ENCODE results near the gene EYA2.

EYA2 gene

GRCh38 chr20:46981184-46981583 is 86.5 kb downstream of the EYA2 start:
- no peak for DNase-seq

- DNase-seq, result no peak
These were observed 88.8 kb downstream of the EYA2 start for GRCh38 chr20:46983466-46983865.

GRCh38 chr20:46984405-46984804 is 89.8 kb downstream of the EYA2 start:
- DNase-seq, result no peak

DNA sequence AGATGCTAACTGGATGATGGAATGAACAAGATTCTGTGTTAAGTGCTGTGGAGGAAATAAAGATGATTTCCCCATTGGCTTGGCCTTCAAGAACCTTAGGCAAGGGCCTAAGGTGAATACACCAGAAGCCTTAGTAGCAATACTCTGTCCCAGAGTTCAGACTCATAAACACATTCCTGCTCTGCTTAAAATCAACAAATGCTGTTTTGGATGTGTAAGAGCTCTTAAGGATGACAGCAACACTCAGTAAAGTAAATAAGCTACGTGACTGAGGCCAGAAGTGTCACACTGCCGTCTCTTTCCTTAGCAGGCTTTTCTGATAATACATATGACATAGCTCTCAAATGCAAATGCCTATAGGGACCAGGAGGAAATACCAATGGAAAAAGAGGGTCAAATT is 90.6 kb downstream of the EYA2 start:
- DNase-seq, result no peak

DNA sequence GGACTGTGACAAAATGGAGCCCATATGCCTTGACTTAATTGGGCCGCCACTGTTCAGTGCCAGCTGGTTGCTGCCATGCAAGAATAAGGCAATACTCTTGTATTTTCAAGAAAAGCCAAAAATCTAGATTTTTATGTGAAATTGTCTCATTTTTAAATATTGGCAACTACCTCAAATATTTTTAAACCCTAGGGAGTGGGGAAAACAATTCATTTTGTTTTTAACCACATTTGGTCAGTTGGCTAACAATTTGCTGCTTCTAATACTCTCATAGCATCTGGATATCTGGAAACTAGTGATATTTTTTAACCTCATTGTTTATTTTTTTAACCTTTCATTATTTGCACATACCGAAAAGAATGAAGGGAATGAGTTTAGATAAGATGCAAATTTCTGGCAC is 91.0 kb downstream of the EYA2 start:
- no peak for DNase-seq

DNA sequence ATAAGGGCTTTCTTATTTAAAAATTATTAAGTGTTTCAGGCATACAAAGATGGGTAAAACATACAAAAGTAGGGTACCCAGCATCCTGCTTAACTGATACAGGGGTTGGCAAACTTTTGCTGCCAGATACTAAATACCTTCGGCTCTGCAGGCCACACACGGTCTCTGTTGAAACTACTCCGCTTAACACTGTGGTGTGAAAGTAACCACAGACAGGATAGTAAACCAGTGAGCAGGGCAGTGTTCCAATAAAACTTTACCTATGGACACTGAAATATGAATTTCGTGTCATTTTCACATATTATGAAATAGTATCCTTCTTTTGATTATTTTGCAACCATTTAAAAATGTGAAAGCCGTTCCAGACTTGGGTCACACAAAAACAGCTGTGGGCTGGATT is 92.4 kb downstream of the EYA2 start:
- DNase-seq, result no peak

DNA sequence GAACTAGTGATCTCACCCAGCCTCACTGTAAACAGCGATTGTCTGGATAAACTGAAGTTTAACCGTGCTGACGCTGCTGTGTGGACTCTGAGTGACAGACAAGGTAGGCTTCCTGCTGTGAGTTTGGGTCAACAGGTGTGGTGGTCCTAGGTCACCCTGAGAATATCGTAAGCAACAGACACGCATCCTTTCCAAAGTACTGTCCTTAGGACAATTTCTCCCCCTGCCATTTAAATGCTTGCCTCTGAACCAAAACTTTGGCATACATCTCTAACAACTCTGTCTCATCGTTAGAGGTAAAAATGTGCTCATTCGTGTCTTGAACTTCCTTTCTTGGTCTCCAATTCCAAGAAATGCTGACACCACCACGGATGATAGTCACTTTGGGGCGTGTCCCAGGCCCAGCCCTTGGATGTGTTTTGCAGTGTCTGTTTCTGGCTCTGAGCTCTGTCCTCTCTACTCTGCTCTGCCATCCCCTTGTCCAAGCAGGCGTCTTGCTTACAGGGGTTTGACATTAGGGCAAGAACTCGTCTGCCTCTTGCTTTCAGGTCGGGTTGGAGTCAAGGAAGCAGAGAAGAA is 95.5 kb downstream of the EYA2 start:
- DNase-seq, result no peak

- DNase-seq, result no peak
These were observed 96.0 kb downstream of the EYA2 start for GRCh38 chr20:46990596-46991104.

DNA sequence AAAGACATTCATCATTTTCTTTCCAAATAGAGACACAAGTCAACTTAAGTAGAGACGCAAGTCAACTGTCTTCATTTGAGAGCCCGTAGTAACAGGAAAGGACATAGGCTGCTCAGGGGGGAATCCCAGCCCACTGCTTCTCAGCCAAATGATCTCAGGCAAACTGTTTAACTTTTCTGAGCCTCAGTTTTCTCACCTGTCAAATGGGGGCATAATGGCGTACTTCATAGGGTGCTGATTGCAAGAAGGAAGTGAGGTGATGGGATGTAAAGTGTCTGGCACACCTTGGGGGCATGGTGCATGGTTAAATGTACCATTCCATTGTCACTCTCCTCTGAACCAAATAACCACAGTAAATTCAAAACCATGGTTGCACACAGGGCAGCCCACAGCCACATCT is 96.5 kb downstream of the EYA2 start:
- no peak for DNase-seq

DNA sequence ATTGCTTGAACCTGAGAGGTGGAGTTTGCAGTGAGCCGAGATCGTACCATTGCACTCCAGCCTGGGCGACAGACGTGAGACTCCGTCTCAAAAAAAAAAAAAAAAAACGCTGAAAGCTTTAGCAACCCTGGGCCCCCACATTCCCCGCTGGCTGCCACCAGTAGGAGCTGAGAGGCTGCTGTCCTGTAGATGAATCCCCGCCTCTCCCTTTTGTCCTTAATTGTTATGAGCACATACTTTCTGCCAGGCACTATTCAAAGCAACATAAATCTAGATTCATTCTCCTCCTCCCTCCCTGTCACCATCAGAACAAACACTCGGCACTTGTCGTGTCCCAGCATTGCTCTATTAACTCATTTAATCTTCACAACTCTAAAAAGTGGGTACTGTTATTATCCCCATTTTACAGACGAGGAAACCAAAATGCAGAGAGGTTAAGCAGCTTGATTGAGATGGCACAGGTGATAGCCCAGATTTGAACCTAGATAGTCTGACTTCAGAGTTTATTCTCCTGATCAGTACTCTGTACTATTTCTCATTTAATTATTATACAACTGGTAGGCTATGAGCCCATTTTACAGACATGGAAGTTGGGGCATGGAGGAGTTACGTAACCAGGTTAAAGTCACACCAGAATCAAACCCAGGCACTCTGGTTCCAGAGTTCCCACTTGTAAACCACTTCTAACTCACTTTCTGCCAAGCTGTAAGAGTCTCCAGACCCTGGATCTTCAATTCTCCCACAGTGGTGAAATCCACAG is 97.4 kb downstream of the EYA2 start:
- DNase-seq, result no peak

GRCh38 chr20:46992640-46993035 is 98.0 kb downstream of the EYA2 start:
- no peak for DNase-seq

GRCh38 chr20:46993465-46994095 is 98.9 kb downstream of the EYA2 start:
- DNase-seq, result no peak

GRCh38 chr20:46994341-46994740 is 99.7 kb downstream of the EYA2 start:
- DNase-seq, result no peak

- DNase-seq, result no peak
These were observed 101.0 kb downstream of the EYA2 start for GRCh38 chr20:46995561-46996142.

DNA sequence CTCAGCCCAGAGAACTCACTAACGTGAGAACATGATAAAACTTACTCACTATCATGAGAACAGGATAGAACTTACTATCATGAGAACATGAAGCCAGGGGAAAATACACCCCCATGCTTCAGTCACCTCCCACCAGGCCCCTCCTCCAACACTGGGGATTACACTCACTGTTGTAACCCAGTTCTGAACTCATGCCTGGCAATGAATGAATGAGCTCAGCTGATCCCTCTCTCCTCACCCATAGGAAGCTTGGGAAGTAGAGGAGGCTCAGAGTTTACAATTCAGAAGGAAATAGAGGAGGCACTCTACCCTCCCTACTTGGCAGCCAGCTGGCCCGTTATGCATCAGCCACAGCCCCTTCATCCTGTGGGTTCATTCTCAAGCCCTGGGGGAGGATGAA is 102.5 kb downstream of the EYA2 start:
- no peak for DNase-seq

GRCh38 chr20:46998477-46999240 is 104.0 kb downstream of the EYA2 start:
- no peak for DNase-seq

DNA sequence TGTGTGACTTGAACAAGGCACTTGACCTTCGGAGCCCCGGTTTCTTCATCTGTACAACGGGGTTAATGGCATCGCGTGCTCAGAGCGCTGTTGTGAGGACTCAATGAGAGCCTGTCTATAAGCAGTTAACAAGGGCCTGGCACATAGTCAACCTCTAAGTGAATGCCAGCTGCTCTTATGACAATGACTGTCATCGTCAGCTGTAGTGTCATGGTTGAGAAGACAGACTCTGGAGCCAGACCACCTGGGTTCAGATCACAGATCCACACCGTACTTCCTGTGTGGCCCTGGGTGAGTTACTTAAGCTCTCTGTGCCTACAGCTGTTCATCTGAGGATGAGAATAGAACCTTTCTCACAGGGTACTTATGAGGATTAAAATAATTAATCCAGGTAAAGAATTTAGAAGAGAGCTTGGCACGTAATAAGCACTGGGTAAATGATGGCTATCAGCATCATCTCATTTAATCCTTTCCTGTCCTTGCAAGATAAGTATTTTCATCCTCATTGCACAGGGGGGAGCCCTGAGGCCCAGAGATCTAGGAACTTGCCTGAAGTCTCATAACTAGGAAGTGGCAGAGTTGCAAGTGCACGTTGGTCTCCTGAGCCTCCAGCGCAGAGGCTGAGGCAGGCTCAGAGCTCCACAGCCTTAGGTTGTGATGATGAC is 105.3 kb downstream of the EYA2 start:
- DNase-seq, result no peak

DNA sequence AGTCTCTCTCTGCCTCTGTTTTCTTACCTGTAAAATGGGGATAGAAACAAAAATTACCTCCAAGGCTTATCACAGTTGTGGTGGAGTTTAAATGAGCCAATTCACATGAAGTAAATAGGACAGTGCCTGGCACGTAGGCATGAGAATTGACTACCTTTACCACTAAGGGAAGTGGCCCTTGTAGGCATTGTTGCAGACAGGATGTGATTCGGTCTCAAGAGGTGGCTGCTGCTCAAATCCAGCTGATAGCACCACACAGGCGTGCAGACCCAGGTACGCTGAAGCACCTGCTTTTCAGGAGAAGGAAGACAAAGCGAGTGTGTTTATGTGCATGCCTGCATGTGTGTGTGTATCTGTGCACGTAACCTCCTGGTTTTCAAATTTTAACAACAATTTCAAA is 108.6 kb downstream of the EYA2 start:
- no peak for DNase-seq

- DNase-seq, result no peak
These were observed 109.5 kb downstream of the EYA2 start for GRCh38 chr20:47004179-47004578.

DNA sequence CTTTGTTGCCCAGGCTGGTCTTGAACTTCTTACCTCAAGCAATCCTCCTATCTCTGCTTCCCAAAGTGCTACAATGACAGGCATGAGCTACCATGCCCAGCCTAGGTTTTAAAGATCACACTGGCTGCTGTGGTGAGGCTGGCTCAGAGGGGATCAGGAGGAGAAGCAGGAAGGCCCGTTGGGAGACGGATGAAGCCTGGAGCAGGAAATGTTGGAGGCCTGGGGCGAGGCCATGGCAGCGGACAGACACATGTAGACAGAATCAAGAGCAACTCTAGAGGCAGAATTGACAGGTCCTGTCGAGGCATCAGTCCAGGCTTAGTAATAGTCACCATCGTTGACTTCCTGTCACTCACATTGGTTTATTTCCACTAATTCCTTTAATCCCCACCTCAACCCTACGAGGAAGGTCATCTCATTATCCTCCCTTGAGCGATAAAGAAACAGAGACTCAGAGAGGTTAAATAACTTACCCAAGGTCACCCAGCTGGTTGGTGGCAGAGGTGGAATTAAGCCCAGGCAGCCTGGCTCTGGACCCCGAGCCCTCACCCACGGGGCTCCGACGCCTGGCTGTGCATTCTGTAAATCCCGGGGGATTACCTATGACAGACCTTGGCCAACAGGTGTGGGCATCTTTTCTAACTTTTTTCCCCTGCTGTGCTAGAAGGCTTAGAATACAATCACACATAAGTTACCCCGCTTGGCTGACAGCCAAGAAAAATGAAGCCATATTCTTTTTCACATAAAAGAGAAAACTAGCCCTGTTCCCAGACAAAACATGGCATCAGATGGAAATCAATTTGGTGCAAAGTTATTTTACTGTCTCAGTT is 113.4 kb downstream of the EYA2 start:
- no peak for DNase-seq

DNA sequence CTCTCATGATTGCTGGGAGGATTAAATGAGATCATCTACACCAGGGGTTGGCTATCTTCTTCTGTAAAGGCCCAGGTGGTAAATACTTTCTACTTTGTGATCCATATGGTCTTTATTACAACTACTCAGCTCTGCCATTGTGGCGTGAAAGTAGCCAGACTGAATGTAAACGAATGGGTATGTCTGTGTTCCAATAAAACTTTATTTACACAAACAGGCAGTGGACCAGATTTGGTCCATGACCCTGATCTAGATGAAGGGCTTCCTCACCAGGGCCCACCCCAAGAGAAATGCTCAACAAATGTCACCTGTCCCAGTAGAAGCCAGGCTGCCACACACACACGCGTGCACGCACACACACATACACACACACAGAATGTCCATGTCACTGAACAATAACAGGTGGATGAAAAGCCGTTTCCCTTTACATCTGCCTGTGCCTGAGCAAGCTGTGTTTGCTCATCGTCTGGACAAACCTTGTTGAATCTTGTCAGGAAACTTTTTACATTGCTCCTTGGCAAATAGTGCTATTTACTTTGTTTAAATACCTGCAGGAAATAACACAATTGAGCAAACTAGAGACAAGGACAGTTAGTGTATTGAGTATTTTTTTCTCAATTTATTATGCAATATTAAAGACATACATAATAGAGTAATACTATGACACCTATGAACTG is 114.3 kb downstream of the EYA2 start:
- no peak for DNase-seq

Data from HCEC 1CT (cell line).